ENCODE measurements around the gene SLC22A23. TPM values are rescaled to one million over a fixed set of nuclear protein-coding genes. Genes with fewer than 3 reads are reported as not detected.

SLC22A23 gene
- total RNA-seq, 2 experiments from 2014 or later, result 0.23 to 0.24 TPM

DNA sequence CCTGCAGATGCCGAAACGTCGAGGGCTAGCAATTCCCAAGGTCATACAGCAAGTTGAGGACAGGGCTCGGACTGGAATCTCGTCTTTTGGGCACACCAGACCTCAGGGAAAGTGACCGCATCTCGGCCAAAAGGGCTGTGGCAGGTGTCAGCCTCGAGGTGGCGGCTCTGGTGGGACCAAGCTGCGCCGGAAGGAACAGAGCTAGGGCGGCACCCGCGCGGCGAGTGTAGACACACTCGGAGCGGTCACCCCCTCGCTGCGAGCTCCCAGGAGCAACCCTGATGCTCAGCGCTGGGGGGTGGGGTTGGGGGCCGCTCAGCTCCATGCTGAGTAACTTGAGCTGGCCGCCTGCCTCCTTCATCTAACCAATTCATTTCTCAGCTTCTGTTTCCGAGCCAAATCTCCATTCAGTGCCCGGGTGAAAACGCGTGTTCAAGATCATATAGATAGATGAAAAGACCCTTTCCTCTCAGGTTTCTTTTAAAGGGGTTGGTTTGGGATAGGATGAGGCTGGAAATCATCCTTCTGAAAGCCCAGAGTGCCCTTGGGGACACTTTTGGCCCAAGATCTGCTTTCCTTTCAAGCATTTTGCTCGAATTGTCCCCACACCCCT lies 227.2 kb downstream of the SLC22A23 start:
- CTCF ChIA-PET, result interaction anchor here (1.0 to 4.3 kb wide), 2 partner anchors 21 to 24 kb away, joined by 3 to 19 read pairs; no protein-coding TSS in a partner anchor
- Mint-ChIP-seq H3K27ac (no peak overlapping the region), H3K9me3 (ENCODE audit: insufficient read depth) (no peaks in the 10 kb centered on the region), H3K36me3 (ENCODE audit: low read depth) (no peaks in the 10 kb centered on the region), H3K4me3 (peak overlapping the region; percentile 53), H3K4me1 (ENCODE audit: low read depth) (peaks cover 46% of the 10 kb centered on the region), H3K27me3 (ENCODE audit: low read depth) (peaks cover 81% of the 10 kb centered on the region)
- DNase-seq, result peak; percentile 51
- ATAC-seq, result peak; percentile 60
- POLR2A ChIA-PET, result no interaction called here

DNA sequence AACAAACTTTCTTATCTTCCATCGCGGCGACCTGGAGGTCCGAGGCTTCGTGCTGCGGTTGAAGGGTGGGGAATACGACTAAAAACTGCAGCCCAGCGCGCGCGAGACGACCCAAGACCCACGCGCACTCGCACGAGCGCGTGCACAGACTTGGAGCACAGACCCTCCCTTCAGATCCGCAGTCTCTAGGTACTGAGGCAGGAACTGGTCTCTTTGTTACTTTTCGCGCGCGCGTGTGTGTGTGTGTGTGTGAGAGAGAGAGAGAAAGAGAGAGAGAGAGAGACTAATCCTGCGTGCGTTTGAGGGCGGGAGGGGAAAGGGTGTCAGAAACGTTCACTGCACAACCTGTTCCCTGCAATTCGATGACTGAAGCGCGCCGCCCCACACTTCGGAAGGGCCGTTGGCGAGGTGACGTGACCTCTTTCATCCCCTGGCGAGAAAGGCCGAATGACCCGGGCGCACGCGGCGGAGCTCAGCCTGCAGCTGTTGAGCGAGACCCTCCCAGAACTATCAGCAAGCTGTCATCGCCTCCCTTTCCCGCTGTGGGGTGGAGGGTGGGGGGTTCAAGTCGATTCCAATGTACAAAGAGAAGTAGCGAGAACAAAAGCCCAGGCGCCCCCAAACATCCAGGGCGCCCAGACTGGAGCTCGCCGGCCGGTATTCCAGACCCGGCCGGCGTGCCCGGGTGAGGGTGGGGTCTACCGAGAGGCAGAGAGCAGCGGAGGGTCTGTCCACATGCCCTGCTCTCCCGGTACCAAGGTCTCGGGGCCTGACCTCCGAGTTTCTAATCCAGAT lies 227.9 kb downstream of the SLC22A23 start:
- ChIA-PET CTCF (interaction anchor here (1.0 to 4.3 kb wide), 2 partner anchors 22 to 25 kb away, joined by 3 to 19 read pairs; no protein-coding TSS in a partner anchor), POLR2A (no interaction called here)
- H3K27ac Mint-ChIP-seq, result no peak overlapping the region
- peaks cover 78% of the 10 kb centered on the region for H3K27me3 Mint-ChIP-seq (ENCODE audit: low read depth)
- peak; percentile 9 for ATAC-seq
- peaks cover 46% of the 10 kb centered on the region for H3K4me1 Mint-ChIP-seq (ENCODE audit: low read depth)
- H3K4me3 Mint-ChIP-seq, result peak overlapping the region; percentile 53
- peak; percentile 56 for DNase-seq
- no peaks in the 10 kb centered on the region for H3K36me3 Mint-ChIP-seq (ENCODE audit: low read depth)
- H3K9me3 Mint-ChIP-seq (ENCODE audit: insufficient read depth), result no peaks in the 10 kb centered on the region

- H3K27me3 Mint-ChIP-seq (ENCODE audit: low read depth), result peaks cover 77% of the 10 kb centered on the region
- no peak for DNase-seq
- ChIA-PET CTCF (interaction anchor here (1.9 kb wide), 1 partner anchor 23 kb away, joined by 12 read pairs; no protein-coding TSS in a partner anchor), POLR2A (interaction anchor here (0.6 kb wide), 1 partner anchor 234 kb away, joined by 4 read pairs; no protein-coding TSS in a partner anchor)
- no peaks in the 10 kb centered on the region for H3K36me3 Mint-ChIP-seq (ENCODE audit: low read depth)
- H3K27ac Mint-ChIP-seq, result no peak overlapping the region
- H3K4me3 Mint-ChIP-seq, result peak overlapping the region; percentile 38
- no peaks in the 10 kb centered on the region for H3K9me3 Mint-ChIP-seq (ENCODE audit: insufficient read depth)
- no peak for ATAC-seq
- peaks cover 46% of the 10 kb centered on the region for H3K4me1 Mint-ChIP-seq (ENCODE audit: low read depth)
Measured at GRCh38 chr6:3228046-3228671, 228.7 kb downstream of the SLC22A23 start.

DNA sequence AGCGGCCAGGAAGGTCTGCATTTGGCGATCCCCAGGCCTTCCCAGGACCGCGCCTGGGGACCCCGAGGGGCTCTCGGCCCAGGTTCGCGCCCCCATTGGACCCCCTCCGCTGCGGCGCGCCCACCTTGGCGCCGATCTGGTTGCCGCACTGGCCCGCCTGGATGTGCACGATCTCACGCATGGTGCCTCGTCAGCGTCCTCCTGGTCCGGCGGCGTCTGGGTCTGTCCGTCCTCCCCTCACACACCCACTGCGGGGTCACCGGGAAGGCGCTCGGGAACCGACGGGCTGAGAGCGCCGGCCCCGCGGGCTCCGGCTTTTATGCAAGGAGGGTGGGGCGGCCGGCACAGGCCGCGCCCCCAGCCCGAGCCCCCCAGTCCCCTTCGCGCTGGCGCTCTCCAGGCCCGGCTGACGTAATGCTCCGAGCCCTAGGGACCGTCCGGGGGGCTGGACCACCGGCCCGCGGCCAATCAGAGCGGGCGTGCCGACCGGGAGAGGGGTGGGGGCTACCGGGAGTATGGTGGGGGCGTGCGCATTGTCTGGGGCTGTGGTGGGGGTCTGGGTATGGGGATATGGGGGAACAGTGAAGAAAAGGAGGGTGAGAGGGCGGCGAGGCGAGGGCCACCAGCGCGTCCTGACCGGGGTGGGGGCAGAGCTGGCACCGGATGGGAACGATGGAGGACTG lies 229.3 kb downstream of the SLC22A23 start, which contains the start of gene TUBB2B:
TUBB2B (minus strand) TSS at position 291 of the 683 bp plus-strand sequence; CDS start at position 181, 110 bp downstream.
- Mint-ChIP-seq H3K4me3 (peak within 1 kb of the TSS; percentile 63), H3K4me1 (ENCODE audit: low read depth) (peaks cover 46% of the 10 kb centered on the region), H3K27ac (no peak within 1 kb of the TSS), H3K9me3 (ENCODE audit: insufficient read depth) (no peaks in the 10 kb centered on the region), H3K27me3 (ENCODE audit: low read depth) (peaks cover 72% of the 10 kb centered on the region), H3K36me3 (ENCODE audit: low read depth) (no peaks in the 10 kb centered on the region)
- ChIA-PET CTCF (interaction anchor here (1.9 kb wide), 1 partner anchor 24 kb away, joined by 12 read pairs; no protein-coding TSS in a partner anchor), POLR2A (interaction anchor here (0.6 kb wide), 1 partner anchor 234 kb away, joined by 4 read pairs; no protein-coding TSS in a partner anchor)
- ATAC-seq (no peak), DNase-seq (no peak)

- Mint-ChIP-seq H3K36me3 (ENCODE audit: low read depth) (no peaks in the 10 kb centered on the region), H3K27me3 (ENCODE audit: low read depth) (peaks cover 66% of the 10 kb centered on the region), H3K4me1 (ENCODE audit: low read depth) (peaks cover 42% of the 10 kb centered on the region), H3K9me3 (ENCODE audit: insufficient read depth) (no peaks in the 10 kb centered on the region), H3K27ac (no peak overlapping the region), H3K4me3 (peak overlapping the region; percentile 63)
- POLR2A ChIA-PET, result no interaction called here
- ATAC-seq, result peak; percentile 19
- no peak for DNase-seq
- CTCF ChIA-PET, result interaction anchor here (1.9 kb wide), 1 partner anchor 25 kb away, joined by 12 read pairs; no protein-coding TSS in a partner anchor
Measured at GRCh38 chr6:3226481-3227362, 230.1 kb downstream of the SLC22A23 start.

DNA sequence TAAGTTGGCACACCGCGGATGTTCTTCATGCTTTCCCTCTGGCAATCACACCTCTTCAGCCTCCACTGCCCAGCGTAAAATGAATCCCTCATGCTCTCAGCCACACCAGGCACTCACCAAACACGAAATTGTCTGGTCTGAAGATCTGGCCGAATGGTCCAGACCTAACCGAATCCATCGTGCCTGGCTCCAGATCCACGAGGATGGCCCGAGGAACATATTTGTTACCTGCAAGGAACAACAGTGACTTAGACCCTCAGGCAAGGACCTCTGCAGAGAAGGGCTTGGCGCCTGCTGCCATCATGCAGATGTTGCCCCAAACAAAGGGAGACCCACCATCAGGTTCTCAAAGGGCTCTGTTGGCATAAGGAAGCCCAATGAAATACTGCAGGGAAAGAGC lies 230.8 kb downstream of the SLC22A23 start:
- Mint-ChIP-seq H3K4me3 (no peak overlapping the region), H3K36me3 (ENCODE audit: low read depth) (no peaks in the 10 kb centered on the region), H3K9me3 (ENCODE audit: insufficient read depth) (no peaks in the 10 kb centered on the region), H3K27me3 (ENCODE audit: low read depth) (peaks cover 62% of the 10 kb centered on the region), H3K27ac (no peak overlapping the region), H3K4me1 (ENCODE audit: low read depth) (peaks cover 37% of the 10 kb centered on the region)
- DNase-seq (no peak), ATAC-seq (no peak)
- CTCF ChIA-PET, result interaction anchor here (1.9 kb wide), 1 partner anchor 26 kb away, joined by 12 read pairs; no protein-coding TSS in a partner anchor
- POLR2A ChIA-PET, result no interaction called here

GRCh38 chr6:3222506-3223038 lies 234.3 kb downstream of the SLC22A23 start:
- DNase-seq, result no peak
- Mint-ChIP-seq H3K27me3 (ENCODE audit: low read depth) (peaks cover 53% of the 10 kb centered on the region), H3K36me3 (ENCODE audit: low read depth) (no peaks in the 10 kb centered on the region), H3K27ac (no peak overlapping the region), H3K4me1 (ENCODE audit: low read depth) (peaks cover 8% of the 10 kb centered on the region), H3K4me3 (no peak overlapping the region), H3K9me3 (ENCODE audit: insufficient read depth) (no peaks in the 10 kb centered on the region)
- POLR2A ChIA-PET, result no interaction called here
- no peak for ATAC-seq
- CTCF ChIA-PET, result interaction anchor here (1.1 kb wide), 1 partner anchor 29 kb away, joined by 3 read pairs; no protein-coding TSS in a partner anchor

- DNase-seq (no peak), ATAC-seq (no peak)
- no peak overlapping the region for H3K4me3 Mint-ChIP-seq
- CTCF ChIA-PET, result no interaction called here
- POLR2A ChIA-PET, result no interaction called here
- H3K9me3 Mint-ChIP-seq (ENCODE audit: insufficient read depth), result no peaks in the 10 kb centered on the region
- H3K36me3 Mint-ChIP-seq (ENCODE audit: low read depth), result no peaks in the 10 kb centered on the region
- H3K27me3 Mint-ChIP-seq (ENCODE audit: low read depth), result peaks cover 47% of the 10 kb centered on the region
- peaks cover 2% of the 10 kb centered on the region for H3K4me1 Mint-ChIP-seq (ENCODE audit: low read depth)
- peak overlapping the region; percentile 53 for H3K27ac Mint-ChIP-seq
Measured at GRCh38 chr6:3221578-3221977, 235.3 kb downstream of the SLC22A23 start.

- ChIA-PET POLR2A (no interaction called here), CTCF (no interaction called here)
- DNase-seq (no peak), ATAC-seq (no peak)
- H3K36me3 Mint-ChIP-seq (ENCODE audit: low read depth), result no peaks in the 10 kb centered on the region
- H3K27me3 Mint-ChIP-seq (ENCODE audit: low read depth), result peaks cover 36% of the 10 kb centered on the region
- H3K4me3 Mint-ChIP-seq, result no peak overlapping the region
- no peaks in the 10 kb centered on the region for H3K9me3 Mint-ChIP-seq (ENCODE audit: insufficient read depth)
- no peak overlapping the region for H3K27ac Mint-ChIP-seq
- H3K4me1 Mint-ChIP-seq (ENCODE audit: low read depth), result no peaks in the 10 kb centered on the region
Measured at GRCh38 chr6:3220366-3220765, 236.5 kb downstream of the SLC22A23 start.

All from activated CD8-positive, alpha-beta T cell treated with anti-CD3 and anti-CD28 coated beads, Interleukin-2, amount 10 ng/mL, durations not matched to agents 7 days and 5 days (primary cell).